GM19463 (cell line): ENCODE measurements around the gene XRCC4.

Source experiments
- ATAC-seq: cut with Tn5 transposase; IDR thresholded peaks from one replicate; pipeline ENCODE4 v1.9.1; 2021; ENCODE audit warnings: mild to moderate bottlenecking, moderate library complexity; ENCODE audit not compliant: unreplicated experiment

XRCC4 gene

DNA sequence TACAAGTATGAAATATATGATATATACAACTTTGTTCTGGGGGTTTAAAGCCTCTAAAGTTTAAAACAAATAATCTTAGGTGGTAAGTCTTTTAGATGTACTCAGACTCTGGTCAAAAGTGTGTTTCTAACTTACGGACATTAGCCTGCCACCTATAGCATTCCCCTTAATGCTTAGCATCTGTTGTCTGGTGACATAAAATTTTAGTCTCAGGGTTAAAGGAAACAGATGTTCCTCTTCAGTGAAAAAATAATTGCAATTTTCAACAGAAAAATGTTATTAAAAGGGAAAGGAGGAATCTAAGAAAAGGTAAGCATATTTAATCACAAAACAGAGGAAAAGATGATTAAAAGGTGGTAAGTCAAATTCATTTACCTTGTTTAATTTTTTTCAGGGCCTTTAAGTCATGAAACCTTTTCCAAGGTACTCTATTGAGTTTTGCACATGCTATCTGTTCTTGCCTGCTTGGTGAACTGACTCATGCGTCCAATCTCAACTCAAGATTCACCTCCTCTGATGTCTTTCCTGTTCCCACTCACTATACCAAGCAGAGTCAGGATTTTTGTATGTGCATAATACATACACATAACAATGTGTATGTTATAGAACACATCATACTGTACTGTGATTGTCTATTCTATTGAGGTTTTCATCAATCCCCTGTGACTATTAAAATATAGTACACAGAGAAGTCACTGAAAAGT, 8.1 kb upstream of the XRCC4 start:
- ATAC-seq = no peak

DNA sequence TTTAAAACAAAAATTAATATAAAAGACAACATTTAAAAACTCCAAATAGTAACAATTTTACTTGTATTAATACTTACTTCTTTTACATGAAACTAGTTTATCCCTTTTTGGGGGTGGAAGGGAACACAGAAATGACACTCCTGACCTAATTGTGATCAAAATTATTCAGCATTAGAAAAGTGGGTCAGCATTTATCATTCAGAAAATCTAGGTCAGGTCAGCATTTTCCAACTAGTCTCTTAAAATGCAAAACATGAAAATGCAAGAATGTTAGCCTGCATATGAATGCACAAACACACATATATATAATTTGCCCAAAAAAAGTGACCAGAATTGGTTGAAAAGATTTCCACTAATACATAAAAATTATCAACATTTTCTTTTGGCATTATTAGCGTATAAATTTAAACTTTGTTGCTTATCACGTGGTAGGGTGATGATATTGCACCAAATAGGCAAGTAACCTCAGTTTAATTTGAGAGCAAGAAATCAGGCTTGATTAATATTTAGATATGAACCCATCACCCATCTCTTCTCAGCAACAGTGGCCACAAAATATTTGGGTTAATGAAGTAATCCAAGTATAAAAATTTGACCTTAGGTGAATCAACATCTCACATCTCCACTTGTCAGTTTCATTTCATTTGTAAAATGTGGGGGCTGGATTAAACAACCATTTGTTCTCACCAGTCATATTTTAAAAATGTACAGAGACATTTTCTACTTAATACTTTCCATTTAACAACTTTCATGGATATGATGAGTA, 5.9 kb upstream of the XRCC4 start:
- ATAC-seq = no peak

DNA sequence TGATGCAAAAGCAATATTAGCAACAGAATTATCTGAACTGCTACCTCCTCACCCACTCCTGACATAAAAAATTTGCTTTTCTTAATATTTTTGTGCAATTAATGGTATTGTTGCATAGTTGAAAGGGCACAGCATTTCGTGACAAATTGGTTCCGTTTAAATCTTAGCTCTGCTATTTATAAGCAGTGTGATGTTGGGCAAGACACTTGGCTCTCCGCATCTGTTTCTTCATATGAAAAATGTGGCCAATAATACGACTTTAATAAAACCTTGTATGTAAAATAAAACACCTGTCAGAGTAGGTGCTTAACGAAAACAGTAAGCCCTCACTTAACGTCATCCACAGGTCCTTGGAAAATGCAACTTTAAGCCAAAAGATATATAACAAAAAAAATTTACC, 4.4 kb upstream of the XRCC4 start:
- ATAC-seq = no peak

DNA sequence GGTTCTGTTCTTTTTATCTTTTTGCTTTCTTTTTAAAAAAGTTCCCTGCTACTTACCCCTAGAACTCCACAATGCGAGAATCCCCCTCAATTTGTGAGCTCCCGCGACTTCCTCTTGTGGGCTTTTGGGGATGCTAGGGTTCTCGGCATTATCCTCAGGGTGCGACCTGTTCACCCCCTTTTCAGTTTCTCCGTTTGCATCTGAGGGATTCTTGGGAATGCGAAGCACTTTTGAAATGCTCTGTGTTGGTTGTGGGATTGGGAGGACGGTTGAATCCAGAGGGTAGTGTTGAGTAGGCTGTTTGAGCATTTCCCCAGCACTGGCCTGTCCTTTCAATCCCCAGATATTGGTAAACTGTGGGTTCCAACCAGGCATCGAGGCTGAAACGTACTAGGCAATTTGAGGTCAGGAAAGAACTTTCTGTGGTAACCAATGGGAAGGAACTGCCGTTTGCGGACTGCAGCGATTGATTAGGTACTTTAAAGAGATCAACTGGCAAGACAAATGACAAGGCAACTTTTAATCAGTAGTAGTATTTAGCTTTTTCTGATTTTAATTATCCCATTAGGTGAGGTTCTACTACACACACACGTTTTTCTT, 415 bp downstream of the XRCC4 start:
- peak; percentile 0 for ATAC-seq

DNA sequence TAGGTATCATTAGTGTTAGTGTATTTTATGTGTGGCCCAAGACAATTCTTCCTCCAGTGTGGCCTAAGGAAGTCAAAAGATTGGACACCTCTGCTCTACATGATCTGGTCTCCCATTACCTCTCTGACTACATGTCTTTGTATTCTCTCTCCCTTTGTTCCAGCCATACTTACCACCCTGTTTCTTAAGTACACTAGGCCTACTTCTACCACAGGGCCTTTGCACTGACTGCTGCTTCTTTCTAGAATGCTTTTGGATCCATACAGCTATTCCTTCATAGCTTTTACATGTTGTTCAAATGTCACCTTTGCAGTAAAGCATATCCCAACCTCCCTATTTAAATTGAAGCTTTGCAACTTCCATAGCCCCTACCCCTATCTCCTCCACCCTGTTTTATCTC, 5.4 kb downstream of the XRCC4 start:
- ATAC-seq = no peak

GRCh38 chr5:83084336-83084735, 7.0 kb downstream of the XRCC4 start:
- ATAC-seq = no peak

DNA sequence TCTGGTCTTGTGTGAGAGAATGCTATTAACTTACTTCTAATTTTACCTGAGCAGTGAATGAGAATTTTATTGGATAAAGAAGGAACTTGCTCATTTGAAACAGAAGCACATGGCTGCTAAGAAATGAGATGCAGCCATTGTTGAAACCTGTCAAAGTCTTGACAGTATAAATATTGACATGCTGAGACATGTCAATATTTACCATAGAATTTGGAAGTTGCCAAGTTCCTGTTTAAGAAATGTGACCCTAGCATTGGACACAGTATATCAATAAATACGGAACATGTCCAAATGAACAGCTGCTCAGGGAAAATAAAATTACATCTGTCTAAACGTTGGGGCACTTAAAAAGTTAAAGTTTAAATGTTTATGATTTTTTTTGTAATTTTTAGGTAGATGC, 7.8 kb downstream of the XRCC4 start:
- no peak for ATAC-seq

- no peak for ATAC-seq
Measured at GRCh38 chr5:83090169-83090568, 12.8 kb downstream of the XRCC4 start.

DNA sequence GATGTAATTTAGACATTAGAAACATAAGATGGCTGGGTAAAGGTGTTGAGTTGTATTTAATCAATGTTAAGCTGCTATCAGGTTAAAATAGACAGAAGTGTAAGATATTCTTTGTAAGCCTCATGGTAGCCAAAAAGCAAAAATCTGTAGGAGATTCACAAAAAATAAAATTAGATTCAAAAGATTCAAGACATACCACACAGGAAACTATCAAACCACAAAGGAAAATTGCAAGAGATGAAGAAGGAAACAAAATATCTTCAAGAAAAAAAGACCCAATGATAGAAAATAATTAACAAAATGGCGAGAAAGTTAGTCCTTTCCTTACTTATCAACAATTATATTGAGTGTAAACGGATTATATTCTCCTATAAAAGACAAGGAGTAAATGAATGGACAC, 15.3 kb downstream of the XRCC4 start:
- no peak for ATAC-seq

DNA sequence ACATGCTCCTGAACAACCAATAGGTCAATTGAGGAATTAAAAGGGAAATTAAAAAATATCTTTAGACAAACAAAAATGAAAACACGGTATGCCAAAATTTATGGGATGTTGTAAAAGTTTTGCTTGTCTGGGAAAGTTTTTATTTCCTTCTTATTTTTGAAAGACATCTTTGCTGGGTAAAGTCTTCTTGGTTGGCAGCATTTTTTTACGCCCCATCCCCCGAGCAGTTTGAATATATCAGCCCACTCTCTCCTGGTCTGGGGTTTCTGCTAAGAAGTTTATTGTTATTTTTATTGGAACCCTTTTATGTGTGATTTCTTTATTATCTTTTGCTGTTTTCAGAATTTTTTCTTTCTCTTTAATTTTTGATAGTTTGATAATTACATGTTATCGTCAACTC, 16.3 kb downstream of the XRCC4 start:
- no peak for ATAC-seq

DNA sequence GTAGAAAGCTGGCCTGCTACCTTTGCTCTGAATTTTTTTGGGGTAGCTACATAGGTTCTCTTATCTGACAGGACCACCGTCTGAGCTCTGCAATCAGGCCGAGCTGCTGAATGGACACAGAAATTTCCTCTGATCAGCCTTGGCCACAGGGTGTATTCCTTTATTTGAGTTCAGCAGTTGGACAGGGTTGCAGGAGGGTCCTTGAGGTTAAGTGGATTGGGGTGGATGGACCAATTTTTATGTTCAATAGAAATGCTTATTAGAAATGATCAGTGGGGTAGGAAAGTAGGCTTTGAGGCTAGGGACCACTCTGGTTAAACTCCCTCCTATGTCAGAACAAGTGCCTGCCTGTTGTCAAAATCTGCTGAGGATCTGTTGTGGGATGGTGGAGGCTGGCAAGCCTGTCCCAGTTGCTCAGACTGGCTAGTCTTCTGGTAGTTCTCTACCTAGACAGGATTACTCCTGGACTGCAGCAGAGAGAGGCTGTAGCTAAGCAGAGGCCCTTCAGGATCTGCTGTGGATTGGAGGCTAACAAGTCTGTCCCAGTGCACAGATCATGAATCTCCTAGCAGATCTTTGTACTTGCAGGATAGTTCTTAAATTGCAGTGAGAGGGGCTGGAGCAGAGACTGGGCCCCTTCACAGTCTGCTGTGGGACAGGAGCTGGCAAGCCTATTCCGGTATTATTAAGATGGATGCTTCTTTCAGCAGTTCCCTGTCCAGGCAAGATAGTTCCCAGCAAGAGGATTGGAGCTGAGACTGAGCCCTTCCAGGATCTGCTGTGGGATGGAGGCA, 18.0 kb downstream of the XRCC4 start:
- no peak for ATAC-seq

- no peak for ATAC-seq
Measured at GRCh38 chr5:83095957-83096539, 18.7 kb downstream of the XRCC4 start.

GRCh38 chr5:83096660-83097339, 19.5 kb downstream of the XRCC4 start:
- no peak for ATAC-seq

DNA sequence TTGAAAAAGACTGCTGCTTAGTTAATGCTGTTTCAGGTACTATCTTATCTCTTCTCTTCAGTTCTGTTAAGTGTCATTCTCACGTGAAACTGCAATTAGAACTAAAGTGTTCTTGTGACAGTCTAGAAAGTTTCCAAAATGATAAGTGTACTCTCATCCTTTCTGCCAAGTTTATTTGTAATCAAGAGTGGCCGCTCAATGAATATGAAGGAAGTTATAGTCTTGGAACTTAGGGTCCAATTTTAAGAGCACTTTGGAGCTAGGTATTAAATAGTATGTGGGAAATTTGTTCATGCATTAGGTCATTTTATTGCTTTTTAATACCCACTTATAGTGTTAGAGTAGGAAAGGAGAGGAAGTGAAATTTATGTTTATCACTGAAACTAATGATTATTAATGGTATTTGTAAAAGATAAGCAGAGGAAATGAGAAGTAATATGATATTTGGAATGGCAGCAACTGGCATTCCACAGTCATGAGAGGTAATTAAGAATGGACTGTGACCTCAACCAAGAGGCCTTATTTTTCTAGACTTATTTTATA, 20.4 kb downstream of the XRCC4 start:
- no peak for ATAC-seq

DNA sequence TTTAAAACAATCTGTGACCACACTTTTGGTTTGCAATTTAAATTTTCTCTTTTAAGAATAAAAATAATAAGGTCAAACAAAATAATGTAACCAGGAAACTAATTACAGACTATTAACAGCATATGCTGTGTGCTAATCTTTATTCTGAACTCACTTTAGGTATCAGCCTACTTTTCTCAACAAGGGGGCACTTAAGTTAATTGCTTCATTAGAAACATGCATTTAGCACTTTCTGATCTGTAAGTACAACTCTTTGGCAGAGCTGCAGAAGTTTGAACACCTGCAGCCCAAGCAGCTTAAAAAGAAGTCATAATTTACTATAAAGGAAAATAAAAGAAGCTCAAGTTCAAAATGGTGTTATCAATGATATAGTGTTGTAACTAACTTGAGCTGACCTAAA, 21.7 kb downstream of the XRCC4 start:
- ATAC-seq = no peak

GRCh38 chr5:83099445-83099844, 22.1 kb downstream of the XRCC4 start:
- ATAC-seq = no peak

- no peak for ATAC-seq
Measured at GRCh38 chr5:83101514-83101913, 24.2 kb downstream of the XRCC4 start.

- no peak for ATAC-seq
Measured at GRCh38 chr5:83102364-83102980, 25.1 kb downstream of the XRCC4 start.

DNA sequence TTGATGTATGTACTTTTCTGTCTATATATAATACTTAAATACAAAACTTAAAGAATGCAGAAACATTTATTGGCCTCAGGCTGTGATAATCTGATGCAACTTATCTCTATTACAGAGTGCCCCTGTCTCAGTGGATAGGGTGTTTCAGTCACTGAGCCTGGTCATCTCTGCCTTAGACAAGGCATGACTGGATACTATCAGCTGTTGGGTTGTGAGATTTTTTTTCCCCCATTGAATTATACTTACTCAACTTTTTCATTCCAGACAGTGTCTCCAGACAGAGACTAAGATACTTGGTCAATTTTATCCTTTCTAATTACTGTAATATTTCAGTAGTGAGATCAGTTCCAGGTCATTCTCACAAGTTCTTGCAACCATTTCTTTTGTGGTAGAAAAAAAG, 26.7 kb downstream of the XRCC4 start:
- ATAC-seq = no peak
